OCI-LY1 (cell line): ENCODE measurements around the gene MAN2B1.
"Not testable (repeated sequence)": the region's sequence is repeated elsewhere in the genome, so short reads cannot be mapped to it uniquely, and the experiment has no call there.

ENCODE experiments used
- H2AFZ ChIP-seq: fragments of 200-600 bp; sonication (generic), shearing (Covaris generic); 2 replicates; pipeline ENCODE4 v1.6.0; 2014; ENCODE audit warnings: antibody characterized with exemption, mild to moderate bottlenecking, low read length
- H3F3A ChIP-seq: fragments of 200-600 bp; sonication (generic), shearing (Covaris generic); 2 replicates; pipeline ENCODE4 v1.6.0; 2014; ENCODE audit warnings: mild to moderate bottlenecking, antibody characterized with exemption, low read length, moderate library complexity; ENCODE audit not compliant: insufficient read depth
- H3K27ac ChIP-seq: fragments of 200-600 bp; sonication (generic); 2 replicates; pipeline ENCODE4 v1.5.1; 2014; ENCODE audit warnings: low read length, mixed run types, mild to moderate bottlenecking, low read depth; ENCODE audit not compliant: poor library complexity, severe bottlenecking
- H3K27me3 ChIP-seq: fragments of 200-600 bp; sonication (generic); 2 replicates; pipeline ENCODE4 v1.6.0; 2014; ENCODE audit warnings: antibody characterized with exemption, mild to moderate bottlenecking, low read length, moderate library complexity; ENCODE audit not compliant: insufficient read depth
- H3K36me3 ChIP-seq: fragments of 200-600 bp; sonication (generic); 2 replicates; pipeline ENCODE4 v1.6.1; 2014; ENCODE audit warnings: mild to moderate bottlenecking, antibody characterized with exemption, low read length, moderate library complexity, mixed read lengths; ENCODE audit not compliant: insufficient read depth
- H3K4me1 ChIP-seq: fragments of 200-600 bp; sonication (generic); 2 replicates; pipeline ENCODE4 v1.5.1; 2014; ENCODE audit warnings: mild to moderate bottlenecking, low read length, moderate library complexity; ENCODE audit not compliant: insufficient read depth, severe bottlenecking
- H3K4me2 ChIP-seq: fragments of 200-600 bp; sonication (generic), shearing (Covaris generic); 2 replicates; pipeline ENCODE4 v1.6.1; 2014; ENCODE audit warnings: low read length
- H3K4me3 ChIP-seq: fragments of 200-600 bp; sonication (generic); 2 replicates; pipeline ENCODE4 v1.5.1; 2014; ENCODE audit warnings: low read length, low read depth, mild to moderate bottlenecking, mixed read lengths; ENCODE audit not compliant: poor library complexity, severe bottlenecking
- H3K79me2 ChIP-seq: fragments of 200-600 bp; shearing (Covaris generic); 2 replicates; pipeline ENCODE4 v1.6.1; 2016; ENCODE audit warnings: mixed run types, low read length, mixed read lengths; ENCODE audit not compliant: insufficient read depth
- H3K9ac ChIP-seq: fragments of 200-600 bp; sonication (generic), shearing (Covaris generic); 2 replicates; pipeline ENCODE4 v1.6.1; 2014; ENCODE audit warnings: mild to moderate bottlenecking, low read length, mixed read lengths
- H3K9me2 ChIP-seq: fragments of 200-600 bp; sonication (generic), shearing (Covaris generic); 2 replicates; pipeline ENCODE4 v1.6.1; 2014; ENCODE audit warnings: low read depth, mild to moderate bottlenecking, low read length, mixed read lengths
- H3K9me3 ChIP-seq: fragments of 200-600 bp; shearing (Covaris generic); 2 replicates; pipeline ENCODE4 v1.6.1; 2014; ENCODE audit warnings: low read length, mixed read lengths
- H4K20me1 ChIP-seq: fragments of 200-600 bp; sonication (generic), shearing (Covaris generic); 2 replicates; pipeline ENCODE4 v1.6.0; 2016; ENCODE audit warnings: mild to moderate bottlenecking, low read length; ENCODE audit not compliant: insufficient read depth
- CTCF ChIP-seq: fragments of 200-600 bp; sonication (generic), shearing (Covaris generic); IDR thresholded peaks from 2 replicates; pipeline ENCODE4 v1.5.1; 2017; ENCODE audit warnings: mild to moderate bottlenecking, antibody characterized with exemption, low read length, moderate library complexity, mixed read lengths
- EZH2 ChIP-seq: fragments of 200-600 bp; sonication (generic), shearing (Covaris generic); IDR thresholded peaks from 2 replicates; pipeline ENCODE4 v1.8.0; 2017; ENCODE audit warnings: borderline replicate concordance, mixed run types, mild to moderate bottlenecking, antibody characterized with exemption, low read length, moderate library complexity, mixed read lengths

Gene MAN2B1

GRCh38 chr19:12701596-12702282 is 35.2 kb upstream of the MAN2B1 start:
- Histone ChIP-seq H3K4me2 (no peak overlapping the region), H3K4me3 (no peak overlapping the region), H4K20me1 (no peaks in the 10 kb centered on the region), H3K9me3 (no peaks in the 10 kb centered on the region), H2AFZ (no peak overlapping the region), H3K4me1 (peaks cover 9% of the 10 kb centered on the region), H3K9me2 (no peaks in the 10 kb centered on the region), H3K36me3 (peaks cover 83% of the 10 kb centered on the region), H3F3A (peaks cover 6% of the 10 kb centered on the region; the same call in 1 of the 2 replicates), H3K27me3 (no peaks in the 10 kb centered on the region), H3K9ac (no peak overlapping the region), H3K79me2 (no peaks in the 10 kb centered on the region), H3K27ac (no peak overlapping the region)
- TF ChIP-seq EZH2 (no peak), CTCF (no peak)

- TF ChIP-seq CTCF (no peak), EZH2 (no peak)
- H3K4me3 ChIP-seq = no peak overlapping the region
- no peak overlapping the region for H3K27ac ChIP-seq
- H3K9me2 ChIP-seq = no peaks in the 10 kb centered on the region
- peaks cover 20% of the 10 kb centered on the region for H3K4me1 ChIP-seq
- no peaks in the 10 kb centered on the region for H4K20me1 ChIP-seq
- no peak overlapping the region for H3K9ac ChIP-seq
- no peak overlapping the region for H3K4me2 ChIP-seq
- peaks cover 47% of the 10 kb centered on the region for H3K36me3 ChIP-seq
- peaks cover 7% of the 10 kb centered on the region; the same call in 1 of the 2 replicates for H3F3A ChIP-seq
- H3K27me3 ChIP-seq = no peaks in the 10 kb centered on the region
- no peaks in the 10 kb centered on the region for H3K9me3 ChIP-seq
- H3K79me2 ChIP-seq = no peaks in the 10 kb centered on the region
- H2AFZ ChIP-seq = no peak overlapping the region
These were observed 31.6 kb upstream of the MAN2B1 start for GRCh38 chr19:12698138-12698537.

GRCh38 chr19:12697425-12697824 is 30.9 kb upstream of the MAN2B1 start:
- not testable (repeated sequence) for H3K9me3 ChIP-seq, H3K27me3 ChIP-seq, H4K20me1 ChIP-seq, H3K79me2 ChIP-seq, H3F3A ChIP-seq, H3K9me2 ChIP-seq, H2AFZ ChIP-seq
- peak overlapping the region; percentile 89 for H3K4me2 ChIP-seq
- peak overlapping the region; percentile 72; the same call in 1 of the 2 replicates for H3K9ac ChIP-seq
- H3K4me3 ChIP-seq = peak overlapping the region; percentile 80
- H3K36me3 ChIP-seq = peaks cover 41% of the 10 kb centered on the region
- peaks cover 20% of the 10 kb centered on the region for H3K4me1 ChIP-seq
- peak overlapping the region; percentile 92 for H3K27ac ChIP-seq
